CD1c-positive myeloid dendritic cell (primary cell): ENCODE results near the gene LIFR.
"Not testable (repeated sequence)": the region's sequence is repeated elsewhere in the genome, so short reads cannot be mapped to it uniquely, and the experiment has no call there.

Experiments
- DNase-seq: peaks from one replicate; pipeline ENCODE4 v3.0.0-alpha.2; 2016; ENCODE audit errors: extremely low spot score

LIFR gene

DNA sequence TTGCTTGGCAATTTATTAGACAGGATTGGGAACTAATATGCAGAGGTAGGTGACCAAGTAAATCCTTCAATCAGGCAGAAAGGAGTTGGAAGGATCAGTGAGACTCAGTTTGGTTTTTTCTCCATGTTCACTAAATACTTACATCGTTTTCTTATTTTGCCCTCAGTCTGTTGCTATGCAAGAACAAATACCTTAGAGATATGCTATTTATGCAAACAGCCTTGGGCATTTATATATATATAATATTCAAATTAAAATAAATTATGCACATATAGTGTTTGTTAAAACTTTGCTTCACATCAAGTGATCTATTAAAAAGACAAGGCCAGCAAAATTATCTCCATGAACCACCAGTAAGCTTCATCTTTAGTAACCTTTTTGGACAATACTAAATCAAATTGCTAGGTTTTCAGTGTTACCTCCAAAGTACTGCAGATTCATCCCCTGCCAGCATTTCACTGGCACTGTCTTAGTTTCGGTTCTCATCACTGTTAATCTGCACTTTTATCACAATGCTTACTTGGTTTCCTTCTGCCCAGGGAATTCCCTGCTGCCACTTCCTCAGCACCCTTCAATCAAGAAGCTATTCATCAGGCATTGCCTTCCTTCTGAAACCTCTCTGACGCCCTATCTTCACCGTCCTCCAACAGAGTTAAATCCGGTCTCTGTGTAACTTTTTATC, 26.0 kb upstream of the LIFR start:
- DNase-seq: no peak

- DNase-seq: no peak
Measured at GRCh38 chr5:38581597-38581996, 25.2 kb upstream of the LIFR start.

DNA sequence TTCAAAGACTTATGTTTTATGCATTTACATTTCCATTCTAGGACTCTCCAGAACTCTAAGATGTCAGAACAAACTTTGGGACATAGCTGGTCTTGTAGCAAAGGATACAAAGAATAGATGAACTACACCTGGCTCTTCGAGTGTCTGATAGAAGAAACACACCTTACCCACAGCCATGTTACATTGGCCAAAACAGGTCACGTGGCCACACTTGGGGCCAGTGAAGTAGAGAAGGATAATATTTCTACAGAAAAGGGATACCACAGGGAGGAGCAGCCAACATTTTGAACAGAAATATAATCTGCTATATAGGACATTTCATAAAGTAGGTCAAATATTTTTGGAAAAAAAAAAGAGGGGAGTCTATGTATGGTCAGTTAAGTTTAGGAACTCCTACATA, 22.7 kb upstream of the LIFR start:
- no peak for DNase-seq

DNA sequence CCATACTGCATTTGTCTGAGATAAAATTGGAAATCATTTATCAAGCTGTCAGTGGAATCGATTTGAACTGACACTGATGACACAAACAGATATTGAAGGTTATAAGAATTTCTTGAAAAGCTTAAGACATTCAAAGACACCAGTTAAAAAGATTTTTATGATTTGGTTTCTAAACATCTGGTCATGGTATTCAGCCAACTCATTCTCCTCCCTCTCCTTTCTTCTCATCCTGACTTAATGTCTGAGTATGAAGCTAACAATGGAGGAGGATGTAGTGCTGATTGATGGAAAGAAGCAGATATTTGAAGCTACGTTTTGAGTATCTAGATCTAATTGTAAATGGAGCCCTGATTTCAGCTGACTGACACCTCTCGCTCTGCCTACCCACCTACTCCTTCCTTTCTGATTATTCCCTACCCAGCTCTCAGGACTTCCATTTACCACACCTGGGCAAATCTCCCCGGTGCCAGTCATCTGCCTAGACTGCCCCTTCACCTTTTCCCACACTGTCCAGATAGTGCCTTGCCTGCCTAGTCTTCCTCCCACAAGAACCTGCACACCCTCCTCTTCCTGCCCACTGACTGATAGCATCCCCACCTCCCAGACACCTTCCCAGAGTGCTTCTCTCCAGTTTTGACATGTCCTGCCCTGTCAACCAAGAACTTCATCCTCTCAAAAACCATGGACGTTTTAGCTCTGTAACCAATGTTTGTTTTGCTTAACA, 20.7 kb upstream of the LIFR start:
- DNase-seq: no peak

DNA sequence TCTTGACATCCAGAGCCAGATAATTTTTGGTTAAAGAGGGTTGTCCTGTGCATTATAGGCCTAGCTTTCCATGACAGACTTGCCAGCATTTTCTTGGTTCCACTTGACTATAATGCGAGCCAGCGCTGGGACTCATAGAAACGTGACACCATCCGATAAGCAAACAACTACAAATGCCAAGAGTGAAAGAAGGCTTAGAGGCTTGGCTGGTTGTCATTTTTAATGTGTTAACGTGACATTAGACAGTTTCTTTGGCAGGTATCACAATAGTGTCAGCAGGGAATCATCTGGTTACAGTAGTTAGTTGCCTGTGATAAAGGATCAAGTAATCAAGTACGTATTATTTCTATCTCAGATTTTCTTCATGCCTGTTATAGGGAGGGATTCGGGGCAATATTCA, 20.0 kb upstream of the LIFR start:
- no peak for DNase-seq

- no peak for DNase-seq
Measured at GRCh38 chr5:38575476-38575875, 19.0 kb upstream of the LIFR start.

- no peak for DNase-seq
Measured at GRCh38 chr5:38574009-38574408, 17.6 kb upstream of the LIFR start.

- no peak for DNase-seq
Measured at GRCh38 chr5:38573521-38573920, 17.1 kb upstream of the LIFR start.

- no peak for DNase-seq
Measured at GRCh38 chr5:38569180-38569579, 12.7 kb upstream of the LIFR start.

DNA sequence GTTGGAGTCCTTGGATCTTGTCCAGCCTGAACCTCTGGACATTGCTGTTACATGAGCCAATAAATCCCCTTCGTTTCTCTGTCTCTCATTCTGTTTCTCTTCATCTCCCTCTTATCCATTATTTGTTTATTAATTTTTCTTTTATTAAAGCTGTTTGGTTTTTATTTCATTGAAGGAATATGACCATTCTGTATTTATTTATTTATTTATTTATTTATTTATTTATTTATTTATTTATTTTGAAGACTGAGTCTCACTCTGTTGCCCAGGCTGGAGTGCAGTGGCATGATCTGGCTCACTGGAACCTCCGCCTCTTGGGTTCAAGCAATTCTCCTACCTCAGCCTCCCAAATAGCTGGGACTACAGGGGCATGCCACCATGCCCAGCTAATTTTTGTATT, 10.9 kb upstream of the LIFR start:
- DNase-seq: not testable (repeated sequence)

DNA sequence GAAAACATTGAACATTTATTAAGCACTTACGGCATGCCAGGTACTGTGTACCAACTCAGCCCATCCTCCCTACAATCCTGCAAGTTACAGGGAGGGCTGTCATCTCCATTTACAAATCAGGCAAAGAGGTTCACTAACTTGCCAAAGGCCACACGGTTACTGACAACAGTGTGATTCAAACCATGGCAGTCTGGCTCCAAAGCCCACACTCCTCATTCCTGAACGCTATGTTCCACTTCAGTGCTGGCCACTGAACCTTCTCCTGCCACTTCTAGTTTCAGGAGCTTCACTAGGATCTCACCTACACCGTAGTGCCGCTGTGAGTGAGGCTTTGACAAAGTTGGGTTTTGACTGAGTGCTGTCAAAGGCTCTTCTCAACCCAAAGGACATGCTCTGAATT, 7.2 kb upstream of the LIFR start:
- DNase-seq: no peak

DNA sequence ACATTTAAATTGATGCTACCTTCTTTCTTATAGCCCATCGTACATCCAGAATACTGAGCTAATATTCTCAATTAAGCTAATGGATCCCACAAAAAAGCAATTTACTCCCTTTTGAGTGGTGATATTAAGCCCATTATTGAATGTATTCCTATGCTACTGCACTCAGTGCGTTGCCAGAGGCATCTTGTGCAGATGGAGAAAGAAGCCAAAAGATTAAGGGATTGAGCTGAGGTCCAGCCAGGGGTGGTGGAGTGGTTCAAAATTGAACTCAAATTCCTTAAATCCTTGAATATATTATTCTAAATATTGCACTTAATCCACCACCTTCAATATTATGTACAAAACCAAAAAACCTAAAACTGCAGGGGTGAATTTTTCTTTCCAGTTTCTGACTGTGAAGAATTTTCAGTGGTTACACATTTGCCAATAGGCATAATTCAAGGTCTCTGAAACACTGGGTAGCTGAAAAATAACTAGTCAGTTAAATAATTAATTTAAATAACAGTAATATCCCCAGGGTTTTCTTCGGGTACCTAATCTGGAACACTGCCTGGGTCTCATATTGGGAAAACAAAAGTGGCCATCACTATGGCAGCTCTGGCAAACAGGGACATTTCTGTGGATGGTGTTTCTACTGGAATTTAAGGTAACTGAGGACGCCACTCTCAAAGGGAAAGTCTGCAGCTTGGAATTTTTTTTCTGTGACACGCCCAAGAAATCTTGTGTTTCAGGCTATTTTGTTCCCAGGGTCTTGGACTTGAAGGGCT, 6.2 kb upstream of the LIFR start:
- DNase-seq: no peak

DNA sequence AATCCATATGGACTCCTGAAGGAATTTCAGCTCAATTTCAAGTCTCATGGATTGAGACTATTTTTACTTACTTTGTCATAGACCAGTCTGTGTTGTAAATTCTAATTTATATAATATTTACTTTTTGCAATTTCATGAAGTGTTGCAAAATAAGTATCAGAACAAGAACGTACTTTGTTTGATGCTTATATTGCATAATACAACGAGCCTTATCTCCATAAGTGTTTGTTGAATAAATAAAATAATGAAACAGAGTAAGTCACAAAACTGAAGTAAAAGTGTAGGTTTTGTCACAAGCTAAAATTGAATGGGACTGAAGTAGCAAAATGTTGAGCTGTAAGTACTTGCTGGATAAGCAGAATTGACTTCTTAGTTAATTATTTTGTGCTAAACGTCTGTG, 3.0 kb upstream of the LIFR start:
- DNase-seq: no peak

- DNase-seq: no peak
Measured at GRCh38 chr5:38557792-38558191, 1.3 kb upstream of the LIFR start.

- no peak for DNase-seq
Measured at GRCh38 chr5:38557308-38557710, 863 bp upstream of the LIFR start.

- no peak for DNase-seq
Measured at GRCh38 chr5:38556088-38556598, 303 bp downstream of the LIFR start.

DNA sequence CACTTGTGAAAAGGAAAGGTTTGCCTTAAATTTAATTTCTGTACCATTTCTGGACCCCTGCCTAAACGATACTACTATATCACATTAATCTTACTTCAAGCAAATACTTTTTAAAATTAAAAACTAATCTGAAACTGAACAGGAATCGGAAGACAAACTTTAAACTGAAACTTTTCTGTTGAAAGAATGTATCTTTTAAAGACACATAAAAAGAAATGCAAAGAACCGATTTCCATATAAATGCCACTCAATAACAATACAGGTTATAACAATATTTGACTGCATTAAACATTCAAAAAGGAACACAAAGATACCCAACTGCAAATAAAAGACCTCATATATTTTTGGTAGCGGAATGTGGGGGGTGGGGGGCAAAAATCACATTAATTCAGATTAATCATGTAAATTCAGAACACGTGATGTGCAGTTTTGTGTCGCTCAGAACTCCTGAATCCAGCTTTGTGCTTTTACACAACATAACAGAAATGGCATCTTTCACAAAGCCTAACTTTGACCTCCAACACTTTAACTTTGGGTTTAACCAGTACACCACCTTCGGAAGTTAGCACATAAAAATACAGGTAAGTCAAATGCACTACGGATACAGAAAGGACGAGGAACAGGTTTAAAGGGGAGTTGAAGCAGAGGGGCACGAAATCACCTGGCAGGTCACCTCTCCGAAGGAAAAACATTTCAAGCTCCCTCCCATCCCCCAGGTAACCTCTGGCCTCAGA, 925 bp downstream of the LIFR start:
- DNase-seq: no peak

- no peak for DNase-seq
Measured at GRCh38 chr5:38554861-38555260, 1.6 kb downstream of the LIFR start.

DNA sequence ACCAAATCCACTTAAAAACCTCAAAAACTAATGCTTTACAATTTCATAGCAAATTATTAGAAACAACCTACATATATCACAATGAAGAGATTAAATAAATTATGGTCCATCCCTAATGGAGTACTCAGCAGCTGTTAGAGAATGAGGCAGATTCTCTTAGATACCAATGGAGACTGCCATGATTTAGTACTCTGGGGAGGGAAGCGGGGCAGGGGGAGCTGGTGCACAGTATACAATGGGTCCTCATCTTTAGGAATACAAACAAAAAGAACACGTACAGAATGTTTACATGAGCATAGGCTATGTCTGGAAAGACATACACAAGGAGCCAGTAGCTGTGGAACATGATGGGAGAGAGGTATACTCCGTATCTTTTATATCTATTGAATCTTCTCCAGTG, 2.0 kb downstream of the LIFR start:
- DNase-seq: no peak

- no peak for DNase-seq
Measured at GRCh38 chr5:38553001-38553521, 3.4 kb downstream of the LIFR start.
